Stimulated activated CD8-positive, alpha-beta memory T cell treated with anti-CD3 and anti-CD28 coated beads, Interleukin-4, amount 100 ng/mL, for 1 hour (primary cell): ENCODE data around the gene NKX2-3.

Experiments
- DNase-seq, 2 donors: peaks; one replicate each; pipeline ENCODE4 v3.0.0-alpha.2; 2020; ENCODE audit warnings: low read depth in 2 of 2, low spot score in 1 of 2

The NKX2-3 gene

DNA sequence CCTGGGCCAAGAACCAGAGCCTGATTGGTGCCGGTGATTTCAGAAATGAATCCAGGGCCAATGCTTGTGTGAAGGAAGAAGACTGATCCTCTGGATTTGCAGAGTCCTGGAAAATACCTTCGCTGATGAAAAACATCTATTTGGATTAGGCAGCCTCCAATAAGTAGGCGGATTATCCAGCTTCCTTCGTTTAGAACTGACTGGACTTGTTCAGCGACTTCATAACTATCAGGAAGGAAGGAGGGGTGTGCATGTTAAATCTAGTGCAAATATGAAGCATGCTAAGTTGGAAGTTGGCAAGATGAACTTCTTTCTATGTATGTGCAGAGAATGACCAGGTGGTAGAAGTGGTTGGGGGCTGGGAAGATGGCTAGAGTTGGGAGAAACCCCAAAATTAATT lies 41.0 kb downstream of the NKX2-3 start:
- no peak for DNase-seq

DNA sequence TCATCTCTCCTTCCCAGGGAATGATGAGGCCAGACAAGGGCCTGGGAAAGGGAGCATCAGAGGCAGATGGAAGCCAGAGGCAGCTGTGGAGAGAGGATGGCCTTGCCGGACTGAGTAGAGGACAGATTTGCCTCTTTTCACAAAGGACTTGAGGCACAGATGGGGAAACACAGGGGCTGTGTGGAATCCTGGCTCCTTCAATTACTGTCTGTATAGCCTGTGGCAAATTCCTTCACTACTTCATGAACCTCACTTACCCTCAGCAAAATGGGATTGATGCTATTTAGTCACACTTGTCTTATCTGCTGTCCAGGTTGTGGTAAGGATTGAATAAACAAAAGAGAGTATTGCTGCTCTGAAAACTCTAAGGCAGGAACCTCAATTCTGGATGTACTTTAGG lies 47.2 kb downstream of the NKX2-3 start:
- DNase-seq: no peak

DNA sequence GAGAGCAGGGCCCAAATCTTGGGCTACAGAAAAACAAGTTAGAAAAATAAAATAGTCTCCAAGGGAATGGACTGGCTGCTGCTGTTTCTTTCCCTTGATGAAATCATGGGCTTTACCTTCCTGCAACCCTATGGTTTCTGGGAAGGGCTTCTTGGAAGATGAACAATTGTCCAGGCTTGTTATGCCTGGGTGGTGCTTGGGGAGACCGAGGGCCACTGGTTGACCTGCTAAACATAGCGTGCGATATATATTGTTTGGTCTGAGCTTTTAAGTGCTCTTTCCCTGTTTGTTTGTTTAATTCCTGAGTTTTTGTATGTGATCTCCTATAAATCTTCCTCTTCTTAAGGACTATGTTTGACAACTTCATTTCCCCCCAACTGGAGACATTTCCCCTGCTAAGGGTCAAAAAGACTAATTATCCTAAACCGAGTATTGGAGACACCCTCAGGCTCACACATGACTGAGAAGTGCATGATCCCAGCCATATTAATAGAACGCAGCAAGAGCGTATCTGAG lies 49.6 kb downstream of the NKX2-3 start:
- no peak for DNase-seq

DNA sequence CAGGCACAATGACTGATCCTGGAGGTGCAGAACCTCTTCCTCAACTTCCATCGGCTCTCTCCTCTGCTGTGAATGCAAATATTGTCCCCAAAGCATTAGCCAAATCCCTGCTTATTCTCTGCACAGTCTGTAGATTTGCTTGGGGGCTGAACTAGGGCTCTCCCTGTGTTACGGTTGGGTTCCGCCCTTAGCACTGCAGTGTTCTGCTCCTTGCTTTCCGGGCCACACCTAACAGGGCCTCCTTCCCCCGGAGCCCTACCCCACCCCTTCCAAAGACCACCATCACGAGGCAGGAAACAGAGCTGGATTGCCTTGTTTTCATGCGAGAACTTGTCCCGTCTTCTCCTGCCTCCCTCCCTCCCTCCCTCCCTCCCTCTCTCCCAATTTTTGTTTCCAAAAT lies 50.9 kb downstream of the NKX2-3 start:
- DNase-seq: no peak
